Mucosa of descending colon (tissue), 3 donors: ENCODE measurements around the gene MGAT3. TPM values are rescaled to one million over a fixed set of nuclear protein-coding genes. Genes with fewer than 3 reads are reported as not detected.
A peak's percentile ranks its signal among the peaks of the same experiment; 100 is the strongest.

Source experiments
- ATAC-seq: fragments of 200-7000 bp; cut with Tn5 transposase; one replicate; pipeline ENCODE4 v1.9.1; 2020; ENCODE audit warnings: mild to moderate bottlenecking, moderate library complexity
- DNase-seq, 3 donors: peaks; one replicate each; pipeline ENCODE4 v3.0.0-alpha.2; 2020
- H3K36me3 ChIP-seq: fragments of 200-600 bp; one replicate; pipeline ENCODE4 v1.8.0; 2021; ENCODE audit warnings: low read depth, mild to moderate bottlenecking
- H3K4me1 ChIP-seq: fragments of 200-600 bp; one replicate; pipeline ENCODE4 v1.8.0; 2021; ENCODE audit warnings: low read depth, mild to moderate bottlenecking
- H3K4me3 ChIP-seq: fragments of 200-600 bp; one replicate; pipeline ENCODE4 v1.8.0; 2021; ENCODE audit warnings: mild to moderate bottlenecking
- H3K9me3 ChIP-seq: fragments of 200-600 bp; one replicate; pipeline ENCODE4 v1.8.0; 2021; ENCODE audit warnings: mild to moderate bottlenecking
- CTCF ChIP-seq: fragments of 200-600 bp; IDR thresholded peaks from one replicate; pipeline ENCODE4 v1.8.0; 2022; ENCODE audit warnings: antibody characterized with exemption, mild to moderate bottlenecking
- intact Hi-C, 2 donors: fragments of 100-400 bp; cut with DNase I in 1 of 2; cut with micrococcal nuclease in 1 of 2; formaldehyde crosslinking; loops; one replicate each; pipeline versions ENCODE4 v1.11.0 to v1.11.1; 2022; cut with DNase I, micrococcal nuclease
- total RNA-seq, 3 donors: library from RNA; stranded (reverse); fragmentation: NEBNext Ultra II Directional in 2 of 3; extraction: Animal tissue kit (Norgen Biotek cat#: 25700) in 2 of 3; gene quantifications; one replicate each; pipeline versions ENCODE4 v1.2.1 to v1.2.4, GENCODE V29; 2021 to 2023
- donor health status: DM: no; HTN: no; CAD: no; lungs with moderate emphysema.
- donor health status: DM: no; HTN: no; CAD: no.
- donor health status: DM: no; HTN: yes; CAD: no.

The MGAT3 gene
- total RNA-seq, 3 donors from 2014 or later: 5.1 to 8.5 (median 6.5) TPM

DNA sequence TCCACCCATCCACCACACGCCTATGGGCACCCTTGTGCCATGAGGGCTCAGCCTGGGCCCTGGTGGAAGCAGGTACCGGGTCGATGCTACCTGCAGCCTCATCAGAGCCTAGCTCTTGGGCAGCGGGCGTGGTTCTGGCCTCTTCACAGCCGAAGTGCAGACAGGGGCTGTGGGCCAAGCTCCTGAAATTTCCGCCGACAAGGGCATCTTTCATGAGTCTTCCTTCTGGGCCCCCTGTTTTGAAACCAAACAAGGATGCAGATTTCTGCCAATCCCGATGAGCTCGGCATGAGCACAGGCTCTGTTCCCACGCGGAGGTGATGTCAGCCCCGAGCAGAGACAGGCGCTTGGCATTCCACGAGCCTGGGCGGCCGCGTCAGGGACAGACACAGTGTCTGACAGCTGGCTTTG, 22.6 kb upstream of the MGAT3 start:
- intact Hi-C loops: no loop called here
- Histone ChIP-seq H3K4me3 (no peak overlapping the region), H3K4me1 (peaks cover 12% of the 10 kb centered on the region), H3K36me3 (no peaks in the 10 kb centered on the region), H3K9me3 (no peaks in the 10 kb centered on the region)
- DNase-seq (no peak), ATAC-seq (no peak)
- TF ChIP-seq CTCF: no peak

- intact Hi-C loops: no loop called here
- peaks cover 12% of the 10 kb centered on the region for H3K4me1 ChIP-seq
- no peak for ATAC-seq
- no peak for TF ChIP-seq CTCF
- no peaks in the 10 kb centered on the region for H3K9me3 ChIP-seq
- no peaks in the 10 kb centered on the region for H3K36me3 ChIP-seq
- no peak overlapping the region for H3K4me3 ChIP-seq
- no peak for DNase-seq
Observed at GRCh38 chr22:39434721-39435120, 22.1 kb upstream of the MGAT3 start.

DNA sequence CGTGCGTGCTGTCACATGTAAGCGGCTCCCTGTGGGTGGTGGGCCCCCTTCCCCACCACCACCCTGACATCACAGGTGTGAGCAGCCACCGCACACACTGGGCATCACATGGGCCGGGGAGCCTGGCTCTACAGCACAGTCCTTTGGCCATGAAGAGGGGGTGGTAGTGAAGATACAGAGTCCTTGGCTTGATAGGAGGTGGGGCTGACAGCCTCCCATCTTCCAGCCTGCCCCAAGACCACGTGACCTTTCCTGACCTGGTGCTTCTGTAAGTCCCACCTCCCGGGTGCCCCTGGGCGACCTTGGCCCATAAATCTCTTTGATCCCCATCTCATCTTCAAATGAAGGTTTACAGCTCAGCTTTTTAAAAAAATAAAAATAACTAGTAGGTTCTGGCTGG, 21.2 kb upstream of the MGAT3 start:
- Histone ChIP-seq H3K4me1 (peaks cover 12% of the 10 kb centered on the region), H3K36me3 (no peaks in the 10 kb centered on the region), H3K4me3 (no peak overlapping the region), H3K9me3 (no peaks in the 10 kb centered on the region)
- DNase-seq: no peak
- intact Hi-C loops: no loop called here
- ATAC-seq: no peak
- TF ChIP-seq CTCF: no peak

DNA sequence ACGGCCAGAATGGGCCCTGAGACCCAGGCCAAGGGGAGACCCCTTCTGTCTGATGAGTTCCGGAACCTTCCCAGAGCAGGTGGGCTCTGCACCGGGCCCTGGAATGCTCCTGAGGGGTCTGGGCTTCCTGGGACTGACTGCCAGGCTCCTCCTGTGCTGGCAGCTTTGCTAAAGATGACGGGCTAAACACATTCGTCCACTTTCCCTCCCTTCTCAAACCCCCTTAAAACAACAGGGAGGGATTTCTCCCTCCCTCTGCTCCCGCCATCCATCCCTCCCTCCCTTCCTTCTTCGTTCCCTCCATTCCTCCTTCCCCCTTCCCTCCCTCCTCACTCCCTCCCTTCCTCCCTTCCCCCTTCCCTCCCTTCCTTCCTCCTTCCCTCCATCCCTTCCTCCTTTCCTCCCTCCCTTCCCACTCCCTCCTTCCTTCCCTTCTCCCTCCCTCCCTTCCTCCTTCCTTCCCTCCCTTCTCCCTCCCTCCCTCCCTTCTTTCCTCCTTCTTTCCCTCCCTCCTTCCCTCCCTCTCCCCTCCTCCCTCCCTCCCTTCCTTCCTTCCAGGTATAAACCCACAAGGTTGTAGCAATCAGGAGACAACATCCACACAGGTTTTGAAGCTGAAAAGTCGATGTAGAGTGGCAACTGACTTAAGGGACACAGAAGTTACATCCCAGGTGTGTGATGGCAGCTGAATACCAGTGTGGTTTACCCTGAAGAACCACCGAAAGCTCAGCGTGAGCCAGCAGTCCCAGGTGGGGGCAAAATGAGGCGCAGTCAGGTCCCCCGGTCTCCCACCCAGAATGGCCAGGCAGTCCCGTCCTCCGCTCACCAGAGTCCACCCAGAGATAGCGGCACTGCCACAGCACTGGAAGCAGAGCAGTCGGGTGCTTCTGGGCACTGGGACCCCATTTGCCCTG, 18.8 kb upstream of the MGAT3 start:
- TF ChIP-seq CTCF: no peak
- no peak overlapping the region for H3K4me3 ChIP-seq
- H3K9me3 ChIP-seq: no peaks in the 10 kb centered on the region
- no peak for DNase-seq
- no peaks in the 10 kb centered on the region for H3K36me3 ChIP-seq
- peak; percentile 7 for ATAC-seq
- peaks cover 12% of the 10 kb centered on the region for H3K4me1 ChIP-seq
- intact Hi-C loops: no loop called here

DNA sequence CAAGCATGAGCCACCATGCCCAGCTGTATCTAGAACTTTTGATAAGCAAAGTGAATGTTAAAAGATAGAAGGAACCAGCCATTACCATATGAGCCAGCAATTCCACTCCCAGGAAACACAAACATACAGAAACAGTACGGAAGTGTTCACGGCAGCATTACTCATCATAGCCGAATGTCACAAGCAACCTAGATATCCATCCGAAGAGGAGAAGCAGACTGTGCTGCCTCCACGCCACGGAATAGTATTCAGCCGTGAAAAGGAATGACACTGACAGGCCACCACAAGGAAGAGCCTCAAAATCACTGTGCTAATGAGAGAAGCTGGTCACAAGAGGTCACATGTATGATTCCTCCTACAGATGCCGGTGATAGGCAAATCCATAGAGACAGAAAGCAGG, 17.6 kb upstream of the MGAT3 start:
- intact Hi-C loops: no loop called here
- ATAC-seq (peak; percentile 77), DNase-seq (no peak)
- no peak for TF ChIP-seq CTCF
- Histone ChIP-seq H3K36me3 (no peaks in the 10 kb centered on the region), H3K4me3 (no peak overlapping the region), H3K9me3 (no peaks in the 10 kb centered on the region), H3K4me1 (peaks cover 12% of the 10 kb centered on the region)
